ENCODE measurements around the gene TMEM14A.
"Not testable (repeated sequence)": the region's sequence is repeated elsewhere in the genome, so short reads cannot be mapped to it uniquely, and the experiment has no call there.

The TMEM14A gene

GRCh38 chr6:52654007-52654406 is 16.9 kb upstream of the TMEM14A start:
- no peak for DNase-seq (ENCODE audit: low read depth)
- no peak overlapping the region for H3K4me3 ChIP-seq (ENCODE audit: low read length)
- no peak for TF ChIP-seq CTCF (IDR thresholded peaks at IDR 0.05; ENCODE audit: insufficient read depth, low read depth, low read length, missing control alignments)

- no peak overlapping the region for H3K4me3 ChIP-seq (ENCODE audit: low read length)
- TF ChIP-seq CTCF (IDR thresholded peaks at IDR 0.05; ENCODE audit: insufficient read depth, low read depth, low read length, missing control alignments): no peak
- no peak for DNase-seq (ENCODE audit: low read depth)
Observed at GRCh38 chr6:52654592-52654991, 16.3 kb upstream of the TMEM14A start.

- not testable (repeated sequence) for H3K4me3 ChIP-seq (ENCODE audit: low read length); DNase-seq (ENCODE audit: low read depth)
Observed at GRCh38 chr6:52655941-52656340, 15.0 kb upstream of the TMEM14A start.

GRCh38 chr6:52657870-52658269 is 13.0 kb upstream of the TMEM14A start:
- no peak for TF ChIP-seq CTCF (IDR thresholded peaks at IDR 0.05; ENCODE audit: insufficient read depth, low read depth, low read length, missing control alignments)
- no peak overlapping the region for H3K4me3 ChIP-seq (ENCODE audit: low read length)
- DNase-seq (ENCODE audit: low read depth): peak; percentile 21

- TF ChIP-seq CTCF (IDR thresholded peaks at IDR 0.05; ENCODE audit: insufficient read depth, low read depth, low read length, missing control alignments): no peak
- no peak for DNase-seq (ENCODE audit: low read depth)
- H3K4me3 ChIP-seq (ENCODE audit: low read length): no peak overlapping the region
Observed at GRCh38 chr6:52661551-52661950, 9.4 kb upstream of the TMEM14A start.

- DNase-seq (ENCODE audit: low read depth): no peak
- H3K4me3 ChIP-seq (ENCODE audit: low read length): no peak overlapping the region
- TF ChIP-seq CTCF (IDR thresholded peaks at IDR 0.05; ENCODE audit: insufficient read depth, low read depth, low read length, missing control alignments): no peak
Observed at GRCh38 chr6:52662031-52662430, 8.9 kb upstream of the TMEM14A start.

GRCh38 chr6:52663120-52663935 is 7.6 kb upstream of the TMEM14A start:
- DNase-seq (ENCODE audit: low read depth): peak; percentile 82
- peak overlapping the region; percentile 69 for H3K4me3 ChIP-seq (ENCODE audit: low read length)
- peak; percentile 89 for TF ChIP-seq CTCF (IDR thresholded peaks at IDR 0.05; ENCODE audit: insufficient read depth, low read depth, low read length, missing control alignments)
